OCI-LY3 (cell line): ENCODE measurements around the gene RPLP2.

ENCODE experiments used
- EZH2phosphoT487 ChIP-seq: fragments of 200-600 bp; shearing (Covaris generic); IDR thresholded peaks from 2 replicates; pipeline ENCODE4 v1.6.1; 2018; ENCODE audit warnings: antibody characterized with exemption, mixed run types, low read depth
- TF ChIP-seq, protein P1 (sequence below): fragments of 200-600, 300-600 bp; sonication (generic); IDR thresholded peaks from 2 replicates; pipeline ENCODE4 v1.5.1; 2014; ENCODE audit warnings: antibody characterized with exemption, low read length, low read depth

DNA sequence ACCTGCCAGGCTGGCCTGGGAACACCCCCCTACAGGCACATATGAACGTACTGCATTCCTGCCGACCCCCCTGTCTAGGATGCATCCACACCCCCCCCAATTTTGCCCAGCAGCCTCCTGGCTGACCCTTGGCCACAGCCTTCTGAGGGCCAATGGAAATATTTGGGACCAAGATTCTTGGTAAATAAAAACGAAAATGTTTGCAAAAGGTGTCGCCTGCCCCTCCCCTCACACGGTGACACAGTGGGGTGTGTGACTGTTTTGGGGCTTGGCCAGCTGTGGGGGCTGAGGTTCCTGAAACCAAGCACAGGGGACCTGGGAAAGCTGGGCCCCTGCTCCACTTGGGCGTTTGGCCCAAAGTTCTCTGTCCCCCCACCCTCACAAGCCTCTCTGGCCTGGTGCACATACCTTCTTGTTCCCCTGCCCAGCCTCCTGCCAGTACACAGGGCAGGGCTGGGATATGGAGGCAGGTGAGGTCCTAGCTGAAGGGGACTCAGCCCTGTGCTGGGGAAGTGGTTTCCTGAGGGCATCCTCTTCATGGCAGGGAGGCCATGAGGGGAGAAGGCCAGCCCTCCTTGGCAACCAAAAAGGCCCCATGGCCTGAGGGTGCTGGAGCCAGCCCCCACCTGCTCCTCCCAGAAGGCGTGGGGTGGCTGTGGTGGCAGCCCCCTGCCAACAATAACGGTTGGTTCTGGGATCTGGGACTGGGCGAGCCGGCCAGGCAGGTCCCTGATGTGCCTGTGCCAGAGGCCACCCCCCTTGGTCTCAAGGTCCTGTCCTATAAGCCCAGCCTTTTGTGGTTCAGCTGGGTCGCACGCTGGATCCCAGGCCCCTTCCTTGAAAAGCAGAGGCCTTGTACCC lies 15.8 kb downstream of the RPLP2 start:
- TF ChIP-seq, protein P1, sequence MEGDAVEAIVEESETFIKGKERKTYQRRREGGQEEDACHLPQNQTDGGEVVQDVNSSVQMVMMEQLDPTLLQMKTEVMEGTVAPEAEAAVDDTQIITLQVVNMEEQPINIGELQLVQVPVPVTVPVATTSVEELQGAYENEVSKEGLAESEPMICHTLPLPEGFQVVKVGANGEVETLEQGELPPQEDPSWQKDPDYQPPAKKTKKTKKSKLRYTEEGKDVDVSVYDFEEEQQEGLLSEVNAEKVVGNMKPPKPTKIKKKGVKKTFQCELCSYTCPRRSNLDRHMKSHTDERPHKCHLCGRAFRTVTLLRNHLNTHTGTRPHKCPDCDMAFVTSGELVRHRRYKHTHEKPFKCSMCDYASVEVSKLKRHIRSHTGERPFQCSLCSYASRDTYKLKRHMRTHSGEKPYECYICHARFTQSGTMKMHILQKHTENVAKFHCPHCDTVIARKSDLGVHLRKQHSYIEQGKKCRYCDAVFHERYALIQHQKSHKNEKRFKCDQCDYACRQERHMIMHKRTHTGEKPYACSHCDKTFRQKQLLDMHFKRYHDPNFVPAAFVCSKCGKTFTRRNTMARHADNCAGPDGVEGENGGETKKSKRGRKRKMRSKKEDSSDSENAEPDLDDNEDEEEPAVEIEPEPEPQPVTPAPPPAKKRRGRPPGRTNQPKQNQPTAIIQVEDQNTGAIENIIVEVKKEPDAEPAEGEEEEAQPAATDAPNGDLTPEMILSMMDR, result no peak
- no peak for TF ChIP-seq EZH2phosphoT487
